Activated B cell treated with CpG ODN at 0.5 μM for 24 hours (primary cell): ENCODE data around the gene E2F4. TPM values are rescaled to one million over a fixed set of nuclear protein-coding genes. Genes with fewer than 3 reads are reported as not detected.
A peak's percentile ranks its signal among the peaks of the same experiment; 100 is the strongest.

ENCODE experiments used
- ATAC-seq: fragments of 200-7000 bp; cut with Tn5 transposase; one replicate; pipeline ENCODE4 v1.10.0; 2021; ENCODE audit warnings: low read depth, mild to moderate bottlenecking, moderate library complexity
- CTCF ChIA-PET: fragments of 350-600 bp; sonication (Branson Sonifier 250); formaldehyde crosslinking; loops from one replicate; lab custom pipeline; 2021; ENCODE audit warnings: antibody characterized with exemption; lab: Charles Lee
- POLR2A ChIA-PET: fragments of 350-600 bp; sonication (Branson Sonifier 250); formaldehyde crosslinking; loops from one replicate; lab custom pipeline; 2021; ENCODE audit warnings: antibody characterized with exemption; lab: Charles Lee
- DNase-seq: peaks from one replicate; pipeline ENCODE4 v3.0.0; 2022
- H3K27ac Mint-ChIP-seq: one replicate; pipeline ENCODE4 v1.8.0; 2020; ENCODE audit warnings: mixed read lengths
- H3K27me3 Mint-ChIP-seq: one replicate; pipeline ENCODE4 v1.8.0; 2021; ENCODE audit warnings: mixed read lengths
- H3K36me3 Mint-ChIP-seq: one replicate; pipeline ENCODE4 v1.8.0; 2021; ENCODE audit warnings: low read depth, mixed read lengths
- H3K4me1 Mint-ChIP-seq: one replicate; pipeline ENCODE4 v1.8.0; 2021; ENCODE audit warnings: mixed read lengths
- H3K4me3 Mint-ChIP-seq: one replicate; pipeline ENCODE4 v1.8.0; 2020; ENCODE audit warnings: mild to moderate bottlenecking, mixed read lengths
- H3K9me3 Mint-ChIP-seq: one replicate; pipeline ENCODE4 v1.8.0; 2020; ENCODE audit warnings: mixed read lengths
- intact Hi-C: fragments of 100-400 bp; cut with micrococcal nuclease; formaldehyde crosslinking; loops from one replicate; pipeline ENCODE4 v1.15.1; 2024
- total RNA-seq: library from RNA; stranded (reverse); gene quantifications from 2 replicates; pipeline ENCODE4 v1.2.3, GENCODE V29; 2022
- TF ChIP-seq, protein P1 (sequence below): fragments of 200-600 bp; IDR thresholded peaks from one replicate; pipeline ENCODE4 v1.8.0; 2022; ENCODE audit warnings: antibody characterized with exemption, mild to moderate bottlenecking

E2F4 gene
- total RNA-seq, 1 donor from 2014 or later: 128 TPM

DNA sequence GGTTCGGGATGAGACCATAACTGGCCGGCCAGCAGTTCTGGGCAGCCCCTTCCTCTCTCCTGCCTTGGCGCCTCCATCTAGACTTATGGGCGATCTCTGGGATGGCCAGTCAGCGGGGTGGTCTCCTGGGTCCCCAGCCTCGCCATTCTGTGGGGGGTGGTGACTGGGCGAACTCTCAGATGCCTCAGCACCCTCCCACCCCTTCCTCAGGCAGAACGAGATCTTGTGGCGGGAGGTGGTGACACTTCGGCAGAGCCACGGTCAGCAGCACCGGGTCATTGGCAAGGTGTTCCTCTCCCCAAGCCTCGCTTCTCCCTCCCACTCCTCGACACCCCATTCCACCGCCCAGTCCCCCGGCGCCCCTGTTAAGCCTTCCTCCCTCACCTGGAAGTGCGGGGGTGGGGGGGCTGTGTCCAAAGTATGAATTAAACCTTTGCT, 25.8 kb upstream of the E2F4 start:
- no peak overlapping the region for H3K4me3 Mint-ChIP-seq
- ChIA-PET POLR2A (no interaction called here), CTCF (no interaction called here)
- no peaks in the 10 kb centered on the region for H3K9me3 Mint-ChIP-seq
- TF ChIP-seq, protein P1, sequence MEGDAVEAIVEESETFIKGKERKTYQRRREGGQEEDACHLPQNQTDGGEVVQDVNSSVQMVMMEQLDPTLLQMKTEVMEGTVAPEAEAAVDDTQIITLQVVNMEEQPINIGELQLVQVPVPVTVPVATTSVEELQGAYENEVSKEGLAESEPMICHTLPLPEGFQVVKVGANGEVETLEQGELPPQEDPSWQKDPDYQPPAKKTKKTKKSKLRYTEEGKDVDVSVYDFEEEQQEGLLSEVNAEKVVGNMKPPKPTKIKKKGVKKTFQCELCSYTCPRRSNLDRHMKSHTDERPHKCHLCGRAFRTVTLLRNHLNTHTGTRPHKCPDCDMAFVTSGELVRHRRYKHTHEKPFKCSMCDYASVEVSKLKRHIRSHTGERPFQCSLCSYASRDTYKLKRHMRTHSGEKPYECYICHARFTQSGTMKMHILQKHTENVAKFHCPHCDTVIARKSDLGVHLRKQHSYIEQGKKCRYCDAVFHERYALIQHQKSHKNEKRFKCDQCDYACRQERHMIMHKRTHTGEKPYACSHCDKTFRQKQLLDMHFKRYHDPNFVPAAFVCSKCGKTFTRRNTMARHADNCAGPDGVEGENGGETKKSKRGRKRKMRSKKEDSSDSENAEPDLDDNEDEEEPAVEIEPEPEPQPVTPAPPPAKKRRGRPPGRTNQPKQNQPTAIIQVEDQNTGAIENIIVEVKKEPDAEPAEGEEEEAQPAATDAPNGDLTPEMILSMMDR: no peak
- H3K36me3 Mint-ChIP-seq: no peaks in the 10 kb centered on the region
- peaks cover 34% of the 10 kb centered on the region for H3K4me1 Mint-ChIP-seq
- no peak for DNase-seq
- ATAC-seq: no peak
- intact Hi-C loops: no loop called here
- peaks cover 60% of the 10 kb centered on the region for H3K27me3 Mint-ChIP-seq
- no peak overlapping the region for H3K27ac Mint-ChIP-seq

GRCh38 chr16:67166598-67167168, 25.3 kb upstream of the E2F4 start:
- intact Hi-C loops: no loop called here
- no peaks in the 10 kb centered on the region for H3K9me3 Mint-ChIP-seq
- H3K4me3 Mint-ChIP-seq: no peak overlapping the region
- H3K27me3 Mint-ChIP-seq: peaks cover 63% of the 10 kb centered on the region
- TF ChIP-seq, protein P1: no peak
- ATAC-seq (no peak), DNase-seq (no peak)
- POLR2A ChIA-PET: no interaction called here
- no peaks in the 10 kb centered on the region for H3K36me3 Mint-ChIP-seq
- CTCF ChIA-PET: no interaction called here
- H3K4me1 Mint-ChIP-seq: peaks cover 35% of the 10 kb centered on the region
- H3K27ac Mint-ChIP-seq: no peak overlapping the region

GRCh38 chr16:67167588-67167987, 24.4 kb upstream of the E2F4 start:
- intact Hi-C loops: no loop called here
- Mint-ChIP-seq H3K9me3 (no peaks in the 10 kb centered on the region), H3K36me3 (no peaks in the 10 kb centered on the region), H3K4me3 (no peak overlapping the region), H3K27me3 (peaks cover 62% of the 10 kb centered on the region), H3K27ac (no peak overlapping the region), H3K4me1 (peaks cover 29% of the 10 kb centered on the region)
- DNase-seq (no peak), ATAC-seq (no peak)
- CTCF ChIA-PET: no interaction called here
- TF ChIP-seq, protein P1: no peak
- POLR2A ChIA-PET: no interaction called here

DNA sequence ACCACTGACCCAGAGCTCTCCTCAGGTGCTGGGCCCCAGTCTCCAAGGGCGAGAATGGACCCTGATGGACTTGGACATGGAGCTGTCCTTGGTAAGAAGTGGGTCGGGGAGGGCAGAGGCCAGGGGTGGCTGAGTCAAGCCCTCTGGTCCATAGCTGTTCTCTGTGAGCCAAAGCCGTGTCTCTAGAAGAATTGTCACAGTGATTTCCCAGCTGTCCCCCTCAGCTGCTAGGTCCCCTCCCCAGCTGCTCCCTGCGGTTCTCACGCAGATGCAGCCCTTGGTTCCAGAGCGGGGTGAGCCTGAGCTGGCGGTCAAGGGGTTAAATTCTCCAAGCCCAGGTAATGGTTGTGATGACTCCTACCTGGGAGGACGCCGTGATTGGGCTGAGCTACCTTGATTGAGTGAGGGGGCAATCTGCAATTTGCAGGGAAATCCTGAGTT, 22.9 kb upstream of the E2F4 start:
- ATAC-seq (no peak), DNase-seq (no peak)
- POLR2A ChIA-PET: interaction anchor here (1.4 kb wide), 1 partner anchor 8 kb away, joined by 3 read pairs; no protein-coding TSS in a partner anchor
- TF ChIP-seq, protein P1: no peak
- CTCF ChIA-PET: interaction anchor here (2.9 kb wide), 1 partner anchor 14 kb away, joined by 9 read pairs; no protein-coding TSS in a partner anchor
- H3K9me3 Mint-ChIP-seq: no peaks in the 10 kb centered on the region
- peaks cover 71% of the 10 kb centered on the region for H3K27me3 Mint-ChIP-seq
- H3K4me1 Mint-ChIP-seq: peaks cover 32% of the 10 kb centered on the region
- H3K27ac Mint-ChIP-seq: no peak overlapping the region
- no peaks in the 10 kb centered on the region for H3K36me3 Mint-ChIP-seq
- H3K4me3 Mint-ChIP-seq: no peak overlapping the region
- intact Hi-C loops: no loop called here

DNA sequence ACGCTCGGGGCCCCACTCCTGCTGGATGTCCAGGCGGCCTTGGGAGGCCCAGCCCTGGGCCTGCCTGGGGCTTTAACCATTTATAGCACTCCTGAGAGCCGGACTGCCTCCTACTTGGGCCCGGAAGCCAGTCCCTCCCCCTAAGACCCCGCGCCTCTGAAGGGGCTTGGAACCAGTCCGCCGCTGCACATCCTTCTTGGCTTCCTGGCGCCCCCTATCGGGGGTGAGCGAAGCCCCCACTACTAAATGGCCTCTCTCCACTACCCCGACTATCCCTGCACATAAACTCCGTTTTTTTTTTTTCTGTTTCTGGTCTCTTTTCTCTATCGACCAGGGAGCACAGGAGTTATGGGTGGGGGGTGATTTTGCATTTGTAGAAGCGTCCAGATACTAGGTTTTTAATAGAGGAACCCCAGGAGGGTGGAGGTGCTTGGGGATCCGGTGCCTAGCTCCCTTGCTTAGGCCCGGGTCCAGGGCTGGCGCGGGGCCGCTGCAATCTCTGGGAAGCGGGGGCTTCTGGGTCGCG, 22.2 kb upstream of the E2F4 start:
- no peak overlapping the region for H3K27ac Mint-ChIP-seq
- ChIA-PET CTCF (interaction anchor here (1.0 to 2.9 kb wide), 2 partner anchors 13 to 14 kb away, joined by 3 to 9 read pairs; no protein-coding TSS in a partner anchor), POLR2A (interaction anchor here (1.4 kb wide), 1 partner anchor 9 kb away, joined by 3 read pairs; no protein-coding TSS in a partner anchor)
- TF ChIP-seq, protein P1: no peak
- peaks cover 32% of the 10 kb centered on the region for H3K4me1 Mint-ChIP-seq
- ATAC-seq: no peak
- no peaks in the 10 kb centered on the region for H3K36me3 Mint-ChIP-seq
- intact Hi-C loops: no loop called here
- H3K4me3 Mint-ChIP-seq: peak overlapping the region; percentile 70
- H3K9me3 Mint-ChIP-seq: no peaks in the 10 kb centered on the region
- DNase-seq: no peak
- peaks cover 69% of the 10 kb centered on the region for H3K27me3 Mint-ChIP-seq
